Measurements from ENCODE around the gene DEDD.

DEDD gene

DNA sequence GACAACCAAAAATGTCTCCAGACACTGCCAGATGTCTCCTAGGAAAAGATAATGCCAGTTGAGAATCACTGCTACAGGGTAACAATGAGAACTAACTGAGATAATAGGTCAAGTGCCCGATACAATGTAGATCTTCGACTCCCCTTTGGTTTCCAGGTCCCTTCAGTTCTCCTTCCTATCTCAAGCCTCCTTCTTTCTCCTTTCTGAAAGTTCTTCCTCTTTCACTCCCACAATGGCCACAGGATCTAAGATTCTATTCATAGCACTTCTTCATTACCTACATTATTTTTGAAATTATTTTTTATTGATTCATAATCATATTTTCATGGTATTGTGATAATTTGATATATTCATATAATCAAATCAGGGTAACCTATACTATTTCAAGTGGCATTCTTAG is 20.9 kb downstream of the DEDD start:
- Histone ChIP-seq H3K27ac (ENCODE audit: low read depth, low read length) (no peak overlapping the region), H2AFZ (ENCODE audit: low read length, unreplicated experiment) (no peak overlapping the region), H3K4me3 (ENCODE audit: low read depth, low read length) (no peak overlapping the region), H3K79me2 (ENCODE audit: control insufficient read depth, insufficient read depth, low read length, unreplicated experiment) (peaks cover 77% of the 10 kb centered on the region), H3K27me3 (ENCODE audit: insufficient read depth, low read length) (no peaks in the 10 kb centered on the region), H3K36me3 (ENCODE audit: insufficient read depth, low read length) (0 out of 2 replicates have a peak, but pooled peaks cover 8% of the 10 kb centered on the region), H3K4me1 (ENCODE audit: control insufficient read depth, insufficient read depth, low read length, unreplicated experiment) (peaks cover 21% of the 10 kb centered on the region)

DNA sequence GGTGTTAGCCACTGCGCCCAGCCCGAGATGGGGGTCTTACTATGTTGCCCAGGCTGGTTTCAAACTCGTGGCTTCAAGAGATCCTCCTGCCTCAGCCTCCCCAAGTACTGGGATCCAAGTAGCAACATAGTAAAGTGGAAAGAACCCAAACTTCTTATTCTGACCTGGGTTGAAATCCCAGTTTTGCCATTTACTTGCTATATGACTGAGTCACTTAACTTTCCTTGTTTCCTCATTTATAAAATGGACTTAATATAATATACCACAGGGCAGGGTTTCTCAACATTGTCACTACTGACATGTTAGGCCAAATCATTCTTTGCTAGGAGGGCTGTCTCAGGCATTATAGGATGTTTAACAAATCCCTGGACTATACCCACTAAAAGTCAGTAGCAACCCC is 21.4 kb downstream of the DEDD start:
- Histone ChIP-seq H3K27ac (ENCODE audit: low read depth, low read length) (no peak overlapping the region), H3K79me2 (ENCODE audit: control insufficient read depth, insufficient read depth, low read length, unreplicated experiment) (peaks cover 77% of the 10 kb centered on the region), H2AFZ (ENCODE audit: low read length, unreplicated experiment) (no peak overlapping the region), H3K36me3 (ENCODE audit: insufficient read depth, low read length) (0 out of 2 replicates have a peak, but pooled peaks cover 8% of the 10 kb centered on the region), H3K4me1 (ENCODE audit: control insufficient read depth, insufficient read depth, low read length, unreplicated experiment) (peaks cover 18% of the 10 kb centered on the region), H3K27me3 (ENCODE audit: insufficient read depth, low read length) (no peaks in the 10 kb centered on the region), H3K4me3 (ENCODE audit: low read depth, low read length) (no peak overlapping the region)

DNA sequence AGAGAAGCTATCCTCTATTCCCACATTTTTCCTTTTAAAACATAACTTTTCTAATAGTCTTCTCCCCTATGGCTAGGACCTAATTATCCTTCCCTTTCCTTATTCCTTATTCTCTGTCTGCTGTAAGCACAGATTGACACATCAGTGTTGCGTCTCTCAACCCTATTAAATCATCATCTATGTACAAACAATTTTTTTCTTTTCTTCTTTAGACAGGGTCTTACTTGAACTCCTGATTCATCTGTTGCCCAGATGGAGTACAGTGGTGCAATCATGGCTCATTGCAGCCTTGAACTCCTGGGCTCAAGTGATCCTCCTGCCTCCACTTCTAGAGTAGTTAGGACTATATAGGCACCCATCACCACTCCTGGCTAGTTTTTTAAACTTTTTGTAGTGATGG is 26.0 kb downstream of the DEDD start:
- no peak overlapping the region for H2AFZ ChIP-seq (ENCODE audit: low read length, unreplicated experiment)
- H3K79me2 ChIP-seq (ENCODE audit: control insufficient read depth, insufficient read depth, low read length, unreplicated experiment), result peaks cover 46% of the 10 kb centered on the region
- 0 out of 2 replicates have a peak, but pooled peaks cover 5% of the 10 kb centered on the region for H3K36me3 ChIP-seq (ENCODE audit: insufficient read depth, low read length)
- no peak overlapping the region for H3K27ac ChIP-seq (ENCODE audit: low read depth, low read length)
- no peak overlapping the region for H3K4me3 ChIP-seq (ENCODE audit: low read depth, low read length)
- no peaks in the 10 kb centered on the region for H3K4me1 ChIP-seq (ENCODE audit: control insufficient read depth, insufficient read depth, low read length, unreplicated experiment)
- no peaks in the 10 kb centered on the region for H3K27me3 ChIP-seq (ENCODE audit: insufficient read depth, low read length)

GRCh38 chr1:161100556-161100955 is 31.9 kb downstream of the DEDD start:
- Histone ChIP-seq H3K4me1 (ENCODE audit: control insufficient read depth, insufficient read depth, low read length, unreplicated experiment) (peaks cover 3% of the 10 kb centered on the region), H3K4me3 (ENCODE audit: low read depth, low read length) (no peak overlapping the region), H3K79me2 (ENCODE audit: control insufficient read depth, insufficient read depth, low read length, unreplicated experiment) (peaks cover 10% of the 10 kb centered on the region), H3K27me3 (ENCODE audit: insufficient read depth, low read length) (no peaks in the 10 kb centered on the region), H3K36me3 (ENCODE audit: insufficient read depth, low read length) (no peaks in the 10 kb centered on the region), H3K27ac (ENCODE audit: low read depth, low read length) (no peak overlapping the region), H2AFZ (ENCODE audit: low read length, unreplicated experiment) (no peak overlapping the region)

DNA sequence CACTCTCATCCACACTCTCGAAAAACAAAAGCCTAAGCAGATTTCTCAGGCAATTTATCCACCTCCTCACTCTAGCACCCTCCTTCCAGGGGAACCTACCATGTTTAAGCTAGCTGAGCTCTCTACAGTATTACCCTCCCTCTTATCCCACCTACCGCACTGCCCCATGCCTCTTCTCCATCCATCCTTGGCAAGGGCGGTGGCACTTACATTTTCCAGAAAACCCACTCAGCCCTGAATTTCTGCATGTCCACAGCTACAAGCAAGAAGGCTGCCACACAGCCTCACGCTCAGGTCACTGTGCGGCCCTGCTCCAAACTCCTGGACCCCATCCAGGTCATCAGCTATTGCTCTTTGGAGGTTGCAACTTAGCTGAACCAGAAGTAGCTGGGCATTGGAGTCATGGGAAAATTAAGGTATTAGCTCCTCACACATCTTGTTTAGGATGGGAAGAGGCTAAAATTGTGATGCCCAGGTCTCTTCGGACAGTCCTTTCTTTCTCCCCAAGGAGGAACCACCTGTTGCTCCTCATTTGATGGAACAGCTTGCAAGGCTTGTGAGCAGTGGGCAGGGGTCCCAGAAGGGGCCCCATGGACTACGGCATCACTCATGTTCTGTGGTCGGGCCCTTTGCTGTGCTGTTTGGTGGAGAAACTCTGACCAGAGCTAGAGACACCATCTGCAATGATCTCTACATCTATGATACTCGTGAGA is 33.2 kb downstream of the DEDD start:
- no peaks in the 10 kb centered on the region for H3K36me3 ChIP-seq (ENCODE audit: insufficient read depth, low read length)
- H3K27me3 ChIP-seq (ENCODE audit: insufficient read depth, low read length), result no peaks in the 10 kb centered on the region
- peaks cover 3% of the 10 kb centered on the region for H3K4me1 ChIP-seq (ENCODE audit: control insufficient read depth, insufficient read depth, low read length, unreplicated experiment)
- H3K27ac ChIP-seq (ENCODE audit: low read depth, low read length), result no peak overlapping the region
- no peak overlapping the region for H3K4me3 ChIP-seq (ENCODE audit: low read depth, low read length)
- peaks cover 4% of the 10 kb centered on the region for H3K79me2 ChIP-seq (ENCODE audit: control insufficient read depth, insufficient read depth, low read length, unreplicated experiment)
- H2AFZ ChIP-seq (ENCODE audit: low read length, unreplicated experiment), result no peak overlapping the region

DNA sequence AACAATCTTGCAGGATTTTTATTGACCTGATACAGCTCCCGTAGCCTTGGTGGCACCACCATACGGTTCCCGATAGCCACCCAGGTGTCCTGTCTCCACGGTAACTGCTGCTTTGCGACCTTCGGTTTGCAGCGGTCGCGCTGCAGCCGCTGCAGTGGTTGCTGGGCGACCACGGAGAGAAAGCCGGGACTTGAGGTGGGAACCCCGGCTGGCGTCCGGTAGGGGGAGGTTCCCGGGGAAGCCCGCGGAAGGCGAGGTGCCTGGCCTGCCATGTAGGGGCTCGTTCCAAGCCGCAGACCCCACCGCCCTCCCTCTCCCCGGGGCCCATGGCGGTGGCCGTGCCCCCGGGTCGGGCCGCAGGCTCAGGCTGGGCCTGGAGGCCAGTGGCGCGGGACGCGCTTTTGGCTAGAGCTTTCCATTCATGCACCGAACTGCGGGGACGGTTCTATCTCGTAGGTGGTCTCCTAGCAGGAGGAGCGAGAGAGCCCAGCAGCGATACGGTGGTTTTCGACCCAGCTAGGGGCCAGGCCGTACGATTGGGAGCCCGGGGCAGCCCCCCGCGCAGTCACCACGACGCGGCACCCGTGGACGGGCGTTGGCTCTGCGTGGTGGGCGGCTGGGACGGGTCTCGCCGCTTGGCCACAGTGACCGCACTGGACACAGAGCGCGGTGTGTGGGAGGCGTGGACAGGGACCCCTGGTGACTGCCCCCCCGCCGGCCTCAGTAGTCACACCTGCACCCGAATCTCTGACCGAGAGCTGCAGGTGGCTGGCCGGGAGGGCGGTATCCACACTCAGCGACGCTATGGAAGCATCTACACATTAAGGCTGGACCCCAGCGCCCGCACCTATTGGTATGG is 34.0 kb downstream of the DEDD start, which contains the start of gene KLHDC9:
Gene KLHDC9, plus strand, starts transcription at position 152 of the 859 bp plus-strand sequence. Its CDS starts 175 bp downstream, at position 327.
- Histone ChIP-seq H3K27ac (ENCODE audit: low read depth, low read length) (no peak within 1 kb of the TSS), H3K79me2 (ENCODE audit: control insufficient read depth, insufficient read depth, low read length, unreplicated experiment) (no peaks in the 10 kb centered on the region), H3K36me3 (ENCODE audit: insufficient read depth, low read length) (no peaks in the 10 kb centered on the region), H2AFZ (ENCODE audit: low read length, unreplicated experiment) (peak within 1 kb of the TSS; percentile 47), H3K4me1 (ENCODE audit: control insufficient read depth, insufficient read depth, low read length, unreplicated experiment) (peaks cover 4% of the 10 kb centered on the region), H3K27me3 (ENCODE audit: insufficient read depth, low read length) (no peaks in the 10 kb centered on the region), H3K4me3 (ENCODE audit: low read depth, low read length) (peak within 1 kb of the TSS; percentile 75)

DNA sequence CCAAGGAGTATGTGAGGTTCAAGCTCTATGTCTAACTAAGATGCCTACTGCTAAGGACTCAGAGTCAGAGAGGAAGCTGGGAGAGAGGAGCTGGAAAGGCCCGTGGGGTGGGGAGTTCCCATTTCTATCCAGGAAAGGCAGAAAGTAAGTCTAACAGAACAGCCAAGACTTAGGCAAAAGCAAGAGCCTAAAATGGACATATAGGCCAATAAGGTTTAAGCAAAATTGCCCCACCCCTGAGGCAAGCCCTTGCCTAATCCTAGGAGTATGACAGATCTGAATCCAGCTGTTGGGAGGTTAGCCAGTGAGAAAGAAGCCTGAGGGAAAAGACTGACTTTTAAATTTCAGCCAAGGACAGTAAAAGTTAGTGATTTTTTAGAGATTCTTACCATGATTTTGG is 35.9 kb downstream of the DEDD start:
- Histone ChIP-seq H3K4me1 (ENCODE audit: control insufficient read depth, insufficient read depth, low read length, unreplicated experiment) (peaks cover 17% of the 10 kb centered on the region), H2AFZ (ENCODE audit: low read length, unreplicated experiment) (no peak overlapping the region), H3K27me3 (ENCODE audit: insufficient read depth, low read length) (no peaks in the 10 kb centered on the region), H3K79me2 (ENCODE audit: control insufficient read depth, insufficient read depth, low read length, unreplicated experiment) (no peaks in the 10 kb centered on the region), H3K36me3 (ENCODE audit: insufficient read depth, low read length) (no peaks in the 10 kb centered on the region), H3K27ac (ENCODE audit: low read depth, low read length) (no peak overlapping the region), H3K4me3 (ENCODE audit: low read depth, low read length) (no peak overlapping the region)

DNA sequence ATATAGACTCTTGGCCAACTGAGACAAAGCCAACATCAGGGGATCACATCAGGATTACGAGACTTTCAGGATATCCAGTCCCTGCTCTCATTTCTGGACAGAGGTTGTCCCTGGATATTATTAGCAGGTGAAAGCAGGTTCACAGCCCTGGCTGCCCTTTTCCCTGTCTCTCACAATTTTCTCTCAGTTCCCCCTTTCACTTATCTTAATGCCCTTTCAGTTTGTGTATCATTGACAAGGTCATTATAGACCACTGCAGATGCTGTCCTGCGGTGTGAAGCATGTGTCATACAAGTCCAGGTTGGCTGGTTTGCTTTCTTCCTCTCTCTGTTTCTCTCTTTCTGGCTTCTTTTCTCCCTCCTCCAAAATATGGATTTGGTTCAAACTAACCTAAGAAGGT is 36.5 kb downstream of the DEDD start:
- H3K36me3 ChIP-seq (ENCODE audit: insufficient read depth, low read length), result no peaks in the 10 kb centered on the region
- no peaks in the 10 kb centered on the region for H3K79me2 ChIP-seq (ENCODE audit: control insufficient read depth, insufficient read depth, low read length, unreplicated experiment)
- H2AFZ ChIP-seq (ENCODE audit: low read length, unreplicated experiment), result no peak overlapping the region
- H3K4me3 ChIP-seq (ENCODE audit: low read depth, low read length), result no peak overlapping the region
- no peaks in the 10 kb centered on the region for H3K27me3 ChIP-seq (ENCODE audit: insufficient read depth, low read length)
- H3K27ac ChIP-seq (ENCODE audit: low read depth, low read length), result no peak overlapping the region
- H3K4me1 ChIP-seq (ENCODE audit: control insufficient read depth, insufficient read depth, low read length, unreplicated experiment), result peaks cover 17% of the 10 kb centered on the region

DNA sequence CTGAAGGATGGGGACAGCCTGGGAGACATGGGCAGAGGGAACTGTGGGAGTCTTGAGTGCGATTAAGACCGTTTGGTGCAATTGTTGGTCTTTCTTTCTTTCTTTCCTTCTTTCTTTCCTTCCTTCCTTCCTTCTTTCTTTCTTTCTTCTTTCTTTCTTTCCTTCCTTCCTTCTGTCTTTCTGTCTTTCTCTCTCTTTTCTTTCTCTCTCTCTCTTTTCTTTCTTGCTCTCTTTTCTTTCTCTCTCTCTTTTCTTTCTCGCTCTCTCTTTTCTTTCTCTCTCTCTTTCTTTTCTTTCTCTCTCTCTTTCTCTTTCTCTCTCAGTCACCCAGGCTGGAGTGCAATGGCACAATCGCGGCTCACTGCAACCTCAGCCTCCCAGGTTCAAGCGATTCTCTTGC is 37.2 kb downstream of the DEDD start:
- Histone ChIP-seq H3K4me1 (ENCODE audit: control insufficient read depth, insufficient read depth, low read length, unreplicated experiment) (peaks cover 17% of the 10 kb centered on the region), H3K79me2 (ENCODE audit: control insufficient read depth, insufficient read depth, low read length, unreplicated experiment) (no peaks in the 10 kb centered on the region), H3K27ac (ENCODE audit: low read depth, low read length) (no peak overlapping the region), H2AFZ (ENCODE audit: low read length, unreplicated experiment) (no peak overlapping the region), H3K4me3 (ENCODE audit: low read depth, low read length) (no peak overlapping the region), H3K27me3 (ENCODE audit: insufficient read depth, low read length) (no peaks in the 10 kb centered on the region), H3K36me3 (ENCODE audit: insufficient read depth, low read length) (no peaks in the 10 kb centered on the region)

DNA sequence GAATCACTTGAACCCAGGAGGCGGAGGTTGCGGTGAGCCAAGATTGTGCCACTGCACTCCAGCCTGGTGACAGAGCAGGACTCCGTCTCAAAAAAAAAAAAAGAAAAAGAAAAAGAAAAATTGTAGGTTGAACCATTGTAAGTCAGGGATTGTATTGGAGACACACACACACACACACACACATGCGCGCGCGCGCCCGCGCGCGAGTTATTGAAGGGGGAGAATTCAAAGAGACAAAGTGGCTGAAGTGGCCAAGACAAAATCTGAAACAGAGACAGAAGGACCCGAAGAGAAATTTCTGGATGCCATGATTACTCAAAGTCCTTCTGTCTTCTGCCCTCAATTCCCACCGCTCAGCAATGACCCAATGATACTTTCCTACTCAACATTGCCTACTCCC is 38.0 kb downstream of the DEDD start:
- Histone ChIP-seq H3K79me2 (ENCODE audit: control insufficient read depth, insufficient read depth, low read length, unreplicated experiment) (no peaks in the 10 kb centered on the region), H3K36me3 (ENCODE audit: insufficient read depth, low read length) (no peaks in the 10 kb centered on the region), H3K27me3 (ENCODE audit: insufficient read depth, low read length) (no peaks in the 10 kb centered on the region), H2AFZ (ENCODE audit: low read length, unreplicated experiment) (no peak overlapping the region), H3K4me1 (ENCODE audit: control insufficient read depth, insufficient read depth, low read length, unreplicated experiment) (peaks cover 17% of the 10 kb centered on the region), H3K4me3 (ENCODE audit: low read depth, low read length) (no peak overlapping the region), H3K27ac (ENCODE audit: low read depth, low read length) (no peak overlapping the region)

All from ACC112 (cell line).